WERI-Rb-1 (cell line): ENCODE measurements around the gene CD99.

Source experiments
- DNase-seq: peaks from one replicate; pipeline ENCODE4 v3.0.0-alpha.2; 2020
- H3K27ac ChIP-seq: fragments of 250-450 bp; sonication (Bioruptor Pico); 2 replicates; pipeline ENCODE4 v1.5.1; 2020; ENCODE audit warnings: mild to moderate bottlenecking, moderate library complexity
- H3K27me3 ChIP-seq: fragments of 250-450 bp; sonication (Bioruptor Pico); 2 replicates; pipeline ENCODE4 v1.5.1; 2021; ENCODE audit warnings: mild to moderate bottlenecking, low read depth, moderate library complexity; ENCODE audit not compliant: insufficient read depth, severe bottlenecking
- H3K36me3 ChIP-seq: fragments of 250-450 bp; sonication (Bioruptor Pico); 2 replicates; pipeline ENCODE4 v1.5.1; 2020; ENCODE audit warnings: mild to moderate bottlenecking, moderate library complexity
- H3K4me3 ChIP-seq: 2 replicates; pipeline ENCODE4 v1.5.1; 2011; ENCODE audit warnings: low read depth, mild to moderate bottlenecking, control low read depth, low read length
- H3K9me3 ChIP-seq: fragments of 250-450 bp; sonication (Bioruptor Pico); 2 replicates; pipeline ENCODE4 v1.5.1; 2021; ENCODE audit warnings: mild to moderate bottlenecking, moderate library complexity; ENCODE audit not compliant: severe bottlenecking
- TF ChIP-seq, protein P1 (sequence below): IDR thresholded peaks from 2 replicates; pipeline ENCODE4 v1.5.1; 2011; ENCODE audit warnings: low read depth, mild to moderate bottlenecking, control low read depth, inconsistent platforms, low read length

CD99 gene

GRCh38 chrX:2705046-2705832 lies 14.1 kb downstream of the CD99 start:
- no peaks in the 10 kb centered on the region for H3K36me3 ChIP-seq
- H3K4me3 ChIP-seq, result no peak overlapping the region
- TF ChIP-seq, protein P1, sequence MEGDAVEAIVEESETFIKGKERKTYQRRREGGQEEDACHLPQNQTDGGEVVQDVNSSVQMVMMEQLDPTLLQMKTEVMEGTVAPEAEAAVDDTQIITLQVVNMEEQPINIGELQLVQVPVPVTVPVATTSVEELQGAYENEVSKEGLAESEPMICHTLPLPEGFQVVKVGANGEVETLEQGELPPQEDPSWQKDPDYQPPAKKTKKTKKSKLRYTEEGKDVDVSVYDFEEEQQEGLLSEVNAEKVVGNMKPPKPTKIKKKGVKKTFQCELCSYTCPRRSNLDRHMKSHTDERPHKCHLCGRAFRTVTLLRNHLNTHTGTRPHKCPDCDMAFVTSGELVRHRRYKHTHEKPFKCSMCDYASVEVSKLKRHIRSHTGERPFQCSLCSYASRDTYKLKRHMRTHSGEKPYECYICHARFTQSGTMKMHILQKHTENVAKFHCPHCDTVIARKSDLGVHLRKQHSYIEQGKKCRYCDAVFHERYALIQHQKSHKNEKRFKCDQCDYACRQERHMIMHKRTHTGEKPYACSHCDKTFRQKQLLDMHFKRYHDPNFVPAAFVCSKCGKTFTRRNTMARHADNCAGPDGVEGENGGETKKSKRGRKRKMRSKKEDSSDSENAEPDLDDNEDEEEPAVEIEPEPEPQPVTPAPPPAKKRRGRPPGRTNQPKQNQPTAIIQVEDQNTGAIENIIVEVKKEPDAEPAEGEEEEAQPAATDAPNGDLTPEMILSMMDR, result no peak
- H3K27ac ChIP-seq, result no peak overlapping the region
- no peaks in the 10 kb centered on the region for H3K27me3 ChIP-seq
- H3K9me3 ChIP-seq, result no peaks in the 10 kb centered on the region
- DNase-seq, result no peak

- DNase-seq, result peak; percentile 15
- Histone ChIP-seq H3K4me3 (no peak overlapping the region), H3K9me3 (no peaks in the 10 kb centered on the region), H3K27me3 (no peaks in the 10 kb centered on the region), H3K36me3 (no peaks in the 10 kb centered on the region), H3K27ac (no peak overlapping the region)
- TF ChIP-seq, protein P1, result no peak
Observed at GRCh38 chrX:2707334-2707760, 16.3 kb downstream of the CD99 start.

DNA sequence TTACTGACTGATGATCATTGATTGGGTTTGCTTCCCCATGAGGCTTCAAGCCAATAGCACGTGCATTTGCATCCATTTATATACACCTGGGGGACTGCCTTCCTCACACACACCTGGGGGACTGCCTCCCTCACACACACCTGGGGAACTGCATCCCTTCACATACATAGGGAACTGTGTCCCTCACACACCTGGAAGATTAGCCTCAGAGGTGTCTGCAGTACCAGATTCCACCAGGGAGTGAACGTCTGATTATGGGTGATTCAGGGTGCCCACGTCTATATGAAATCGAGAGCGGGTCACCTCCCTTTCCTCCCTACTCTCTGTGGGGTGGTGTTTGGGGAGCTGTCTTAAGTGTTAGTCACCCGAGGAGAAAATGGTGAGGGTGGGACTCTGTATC lies 16.9 kb downstream of the CD99 start:
- H3K4me3 ChIP-seq, result no peak overlapping the region
- no peak overlapping the region for H3K27ac ChIP-seq
- H3K27me3 ChIP-seq, result no peaks in the 10 kb centered on the region
- peaks cover 5% of the 10 kb centered on the region for H3K36me3 ChIP-seq
- TF ChIP-seq, protein P1, result no peak
- DNase-seq, result no peak
- H3K9me3 ChIP-seq, result no peaks in the 10 kb centered on the region

DNA sequence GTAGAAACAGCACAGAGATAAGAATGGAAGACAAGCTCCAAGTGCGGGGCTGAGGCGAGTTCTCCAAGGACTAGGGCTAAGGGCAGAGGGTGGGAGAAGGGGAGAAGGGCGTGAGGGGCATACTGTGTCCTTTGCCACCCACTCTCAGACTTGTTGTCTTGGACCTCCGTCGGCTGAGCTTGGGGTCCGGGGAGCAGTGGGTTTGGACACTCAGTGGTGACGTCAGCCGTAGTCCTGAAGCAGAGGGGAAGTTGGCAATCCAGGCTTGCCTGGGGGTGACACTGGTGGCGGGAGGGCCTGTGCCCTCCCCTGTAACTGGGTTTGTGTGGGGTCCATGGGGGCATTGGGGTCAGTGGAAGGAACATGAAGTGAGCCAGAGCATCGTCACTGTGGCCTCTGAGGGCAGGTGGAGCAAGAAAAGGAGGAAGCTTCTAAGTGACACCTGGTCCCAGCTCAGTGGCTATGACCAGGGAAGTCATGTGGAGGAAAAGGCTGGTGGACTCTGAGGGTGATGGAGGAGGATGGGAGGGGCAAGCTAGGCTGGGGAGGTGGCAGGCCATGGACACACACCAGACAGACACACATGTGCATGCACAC lies 17.6 kb downstream of the CD99 start:
- no peaks in the 10 kb centered on the region for H3K9me3 ChIP-seq
- peaks cover 6% of the 10 kb centered on the region for H3K36me3 ChIP-seq
- no peak for DNase-seq
- TF ChIP-seq, protein P1, result no peak
- no peak overlapping the region for H3K4me3 ChIP-seq
- H3K27ac ChIP-seq, result no peak overlapping the region
- no peaks in the 10 kb centered on the region for H3K27me3 ChIP-seq

GRCh38 chrX:2709556-2709955 lies 18.5 kb downstream of the CD99 start:
- Histone ChIP-seq H3K27ac (no peak overlapping the region), H3K36me3 (peaks cover 9% of the 10 kb centered on the region), H3K4me3 (no peak overlapping the region), H3K27me3 (no peaks in the 10 kb centered on the region), H3K9me3 (no peaks in the 10 kb centered on the region)
- DNase-seq, result no peak
- TF ChIP-seq, protein P1, result no peak
